Tibial nerve (tissue), 4 donors: ENCODE results near the gene SMG6. TPM values are rescaled to one million over a fixed set of nuclear protein-coding genes. Genes with fewer than 3 reads are reported as not detected.

Experiments
- DNase-seq, 2 donors: peaks; one replicate each; pipeline ENCODE4 v3.0.0-alpha.2; 2019; ENCODE audit warnings: low spot score in 2 of 2
- H3K27ac ChIP-seq, 4 donors: fragments of 200-600 bp; sonication (generic) in 3 of 4; one replicate each; pipeline ENCODE4 v1.5.1; 2017 to 2019; ENCODE audit warnings: mild to moderate bottlenecking in 1 of 4
- H3K27me3 ChIP-seq, 2 donors: fragments of 200-600 bp; sonication (generic) in 1 of 2; one replicate each; pipeline versions ENCODE4 v1.5.1 to v1.6.0; 2017 to 2019
- H3K36me3 ChIP-seq, 3 donors: fragments of 200-600 bp; sonication (generic); one replicate each; pipeline ENCODE4 v1.5.1; 2018 to 2019
- H3K4me1 ChIP-seq, 4 donors: fragments of 200-600 bp; sonication (generic) in 3 of 4; one replicate each; pipeline ENCODE4 v1.5.1; 2017 to 2019
- H3K4me3 ChIP-seq, 4 donors: fragments of 200-600 bp; sonication (generic) in 3 of 4; one replicate each; pipeline ENCODE4 v1.5.1; 2017 to 2019; ENCODE audit warnings: mild to moderate bottlenecking in 1 of 4, moderate library complexity in 1 of 4
- H3K9me3 ChIP-seq, 4 donors: fragments of 200-600 bp; sonication (generic) in 3 of 4; one replicate each; pipeline ENCODE4 v1.5.1; 2017 to 2019
- EP300 ChIP-seq, 2 donors: sonication (generic); formaldehyde crosslinking; IDR thresholded peaks; one replicate each; pipeline ENCODE4 v1.6.1; 2017; ENCODE audit warnings: antibody characterized with exemption in 2 of 2, mild to moderate bottlenecking in 1 of 2
- POLR2A ChIP-seq, 2 donors: fragments of 450-650 bp; IDR thresholded peaks; one replicate each; pipeline ENCODE4 v1.6.1; 2017; ENCODE audit warnings: antibody characterized with exemption in 2 of 2, mild to moderate bottlenecking in 2 of 2, moderate library complexity in 2 of 2
- WGBS, 2 donors: methylation state at CpG; one replicate each; pipeline ENCODE4 v1.1.5; 2018; 5-methylcytosine and 5-hydroxymethylcytosine counted together
- total RNA-seq, 4 donors: library from RNA; depleted of rRNA; stranded (reverse); fragments of >200 nt; gene quantifications; one replicate each; pipeline ENCODE4 v1.1.0, GENCODE V29; 2016
- TF ChIP-seq, protein P1 (sequence below), 5 experiments: fragments of 200-600 bp in 3 of 5; fragments of 450-650 bp in 2 of 5; sonication (generic) in 3 of 5; IDR thresholded peaks; one replicate each; pipeline ENCODE4 v1.5.1; 2016 to 2019; ENCODE audit warnings: antibody characterized with exemption in 5 of 5, mild to moderate bottlenecking in 3 of 5, moderate library complexity in 2 of 5

SMG6 gene
- total RNA-seq, 4 donors from 2014 or later = 29.5 to 86.5 (median 40.1) TPM

DNA sequence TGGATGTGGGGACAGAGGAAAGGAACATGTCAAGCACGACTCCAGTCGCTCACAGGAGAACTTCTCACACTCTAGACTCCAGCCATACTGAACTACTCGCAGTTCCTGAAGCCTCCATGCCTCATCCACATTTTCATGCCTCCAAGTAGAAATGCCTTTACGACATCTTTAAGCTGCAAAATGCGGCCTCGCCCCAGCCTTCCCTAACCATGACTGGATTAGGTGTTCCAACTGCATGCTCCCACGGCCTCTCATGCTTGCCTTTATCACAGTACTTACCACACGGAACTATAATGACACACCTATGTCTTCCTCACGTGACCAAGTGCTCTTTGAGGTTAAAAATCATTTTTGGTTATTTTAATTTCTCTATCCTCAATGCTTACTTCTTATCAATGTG is 23.9 kb downstream of the SMG6 start:
- Histone ChIP-seq H3K36me3 (peaks cover 0 to 89% (median 8%) of the 10 kb centered on the region in 3 donors), H3K27ac (no peak overlapping the region), H3K4me3 (no peak overlapping the region), H3K27me3 (no peaks in the 10 kb centered on the region), H3K4me1 (peaks cover 0 to 3% (median 0%) of the 10 kb centered on the region in 4 donors), H3K9me3 (no peaks in the 10 kb centered on the region)
- TF ChIP-seq, protein P1, sequence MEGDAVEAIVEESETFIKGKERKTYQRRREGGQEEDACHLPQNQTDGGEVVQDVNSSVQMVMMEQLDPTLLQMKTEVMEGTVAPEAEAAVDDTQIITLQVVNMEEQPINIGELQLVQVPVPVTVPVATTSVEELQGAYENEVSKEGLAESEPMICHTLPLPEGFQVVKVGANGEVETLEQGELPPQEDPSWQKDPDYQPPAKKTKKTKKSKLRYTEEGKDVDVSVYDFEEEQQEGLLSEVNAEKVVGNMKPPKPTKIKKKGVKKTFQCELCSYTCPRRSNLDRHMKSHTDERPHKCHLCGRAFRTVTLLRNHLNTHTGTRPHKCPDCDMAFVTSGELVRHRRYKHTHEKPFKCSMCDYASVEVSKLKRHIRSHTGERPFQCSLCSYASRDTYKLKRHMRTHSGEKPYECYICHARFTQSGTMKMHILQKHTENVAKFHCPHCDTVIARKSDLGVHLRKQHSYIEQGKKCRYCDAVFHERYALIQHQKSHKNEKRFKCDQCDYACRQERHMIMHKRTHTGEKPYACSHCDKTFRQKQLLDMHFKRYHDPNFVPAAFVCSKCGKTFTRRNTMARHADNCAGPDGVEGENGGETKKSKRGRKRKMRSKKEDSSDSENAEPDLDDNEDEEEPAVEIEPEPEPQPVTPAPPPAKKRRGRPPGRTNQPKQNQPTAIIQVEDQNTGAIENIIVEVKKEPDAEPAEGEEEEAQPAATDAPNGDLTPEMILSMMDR (IDR thresholded peaks at IDR 0.05) = no peak
- TF ChIP-seq EP300 (IDR thresholded peaks at IDR 0.05) (no peak), POLR2A (IDR thresholded peaks at IDR 0.05) (no peak)
- DNase-seq = no peak
- WGBS, 2 donors = 91 to 93% methylated on average over 9 of the region's 9 CpGs

DNA sequence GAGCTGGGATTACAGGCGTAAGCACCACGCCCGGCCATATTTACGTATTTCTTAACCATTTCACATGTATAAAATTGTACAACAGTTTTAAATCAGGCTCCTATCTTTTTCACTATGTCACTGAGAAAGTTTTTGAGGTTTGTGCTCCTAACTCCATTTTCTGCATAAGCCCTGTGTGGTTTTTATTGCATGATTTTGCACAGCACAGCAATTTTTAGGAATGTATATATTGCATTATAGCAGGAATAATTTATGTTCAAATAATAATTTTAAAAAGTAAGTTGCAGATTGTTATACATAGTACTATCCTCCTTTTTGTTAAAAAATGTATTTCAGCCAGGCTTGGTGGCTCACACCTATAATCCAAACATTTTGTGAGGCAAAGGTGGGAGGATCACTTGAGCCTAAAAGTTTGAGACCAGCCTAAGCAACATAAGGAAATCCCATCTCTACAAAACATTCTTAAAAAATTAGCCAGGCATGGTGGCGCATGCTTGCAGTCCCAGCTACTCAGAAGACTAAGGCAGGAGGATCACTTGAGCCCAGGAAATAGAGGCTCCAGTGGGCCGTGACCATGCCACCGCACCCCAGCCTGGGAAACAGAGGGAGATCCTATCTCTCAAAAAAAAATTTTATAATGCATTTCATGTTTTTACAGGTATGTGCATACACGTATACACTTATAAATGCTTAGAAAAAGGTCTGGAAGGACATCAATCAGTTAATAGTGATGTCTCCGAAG is 26.0 kb downstream of the SMG6 start:
- H3K27me3 ChIP-seq = no peaks in the 10 kb centered on the region
- TF ChIP-seq POLR2A (IDR thresholded peaks at IDR 0.05) (no peak), EP300 (IDR thresholded peaks at IDR 0.05) (no peak)
- TF ChIP-seq, protein P1 (IDR thresholded peaks at IDR 0.05) = no peak
- no peaks in the 10 kb centered on the region for H3K9me3 ChIP-seq
- peaks cover 0 to 91% (median 8%) of the 10 kb centered on the region in 3 donors for H3K36me3 ChIP-seq
- WGBS, 2 donors = 91 to 93% methylated on average over 9 of the region's 9 CpGs
- H3K27ac ChIP-seq = no peak overlapping the region
- no peak for DNase-seq
- peaks cover 0 to 3% (median 0%) of the 10 kb centered on the region in 4 donors for H3K4me1 ChIP-seq
- H3K4me3 ChIP-seq = no peak overlapping the region

DNA sequence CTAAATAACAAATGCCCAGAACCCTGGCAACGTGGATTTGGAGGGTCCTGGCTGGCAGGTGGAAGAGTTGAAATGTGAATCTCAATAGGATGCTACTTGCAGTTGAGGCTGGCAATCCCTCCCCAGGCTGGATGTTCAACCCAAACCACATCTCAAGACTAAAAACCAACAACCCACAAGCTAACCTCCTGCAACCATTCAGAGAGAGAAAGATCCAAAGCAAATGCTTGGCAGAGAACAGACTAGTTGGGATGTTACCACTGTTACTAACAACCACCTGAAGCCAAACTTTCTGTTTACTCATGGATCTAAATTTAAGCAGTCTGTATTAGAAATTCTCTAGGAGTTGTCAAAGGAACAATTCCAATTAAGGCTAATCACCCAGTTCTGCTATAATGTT is 27.9 kb downstream of the SMG6 start:
- H3K4me3 ChIP-seq = no peak overlapping the region
- no peaks in the 10 kb centered on the region for H3K9me3 ChIP-seq
- H3K27me3 ChIP-seq = no peaks in the 10 kb centered on the region
- H3K36me3 ChIP-seq = peaks cover 0 to 75% (median 0%) of the 10 kb centered on the region in 3 donors
- H3K4me1 ChIP-seq = no peaks in the 10 kb centered on the region
- no peak for DNase-seq
- TF ChIP-seq EP300 (IDR thresholded peaks at IDR 0.05) (no peak), POLR2A (IDR thresholded peaks at IDR 0.05) (no peak)
- TF ChIP-seq, protein P1 (IDR thresholded peaks at IDR 0.05) = no peak
- WGBS, 2 donors = 71 to 86% methylated on average over 1 of the region's 1 CpG
- no peak overlapping the region for H3K27ac ChIP-seq

DNA sequence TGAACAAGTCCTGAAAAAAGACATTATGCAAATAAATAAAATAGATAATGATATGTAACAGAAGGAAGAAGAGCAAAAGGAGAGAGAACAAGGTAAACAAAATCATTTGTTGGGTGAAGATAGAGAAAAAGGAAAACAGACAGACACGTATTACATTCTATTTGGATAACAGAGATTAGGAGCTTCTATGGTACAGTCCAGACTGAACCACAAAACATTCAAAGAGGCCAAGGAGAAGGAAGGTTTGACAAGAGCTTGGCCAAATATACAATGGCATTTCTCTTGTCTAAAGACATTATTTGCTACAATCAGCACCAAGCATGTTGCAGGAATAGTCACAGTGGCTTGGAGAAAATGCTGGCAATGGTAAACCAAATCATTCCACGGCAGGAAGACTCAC is 29.2 kb downstream of the SMG6 start:
- 61 to 89% methylated on average over 2 of the region's 2 CpGs for WGBS, 2 donors
- H3K4me1 ChIP-seq = no peaks in the 10 kb centered on the region
- H3K4me3 ChIP-seq = no peak overlapping the region
- peaks cover 0 to 67% (median 0%) of the 10 kb centered on the region in 3 donors for H3K36me3 ChIP-seq
- DNase-seq = no peak
- no peaks in the 10 kb centered on the region for H3K9me3 ChIP-seq
- no peaks in the 10 kb centered on the region for H3K27me3 ChIP-seq
- TF ChIP-seq EP300 (IDR thresholded peaks at IDR 0.05) = no peak
- TF ChIP-seq, protein P1 (IDR thresholded peaks at IDR 0.05) = no peak
- no peak for TF ChIP-seq POLR2A (IDR thresholded peaks at IDR 0.05)
- no peak overlapping the region for H3K27ac ChIP-seq

DNA sequence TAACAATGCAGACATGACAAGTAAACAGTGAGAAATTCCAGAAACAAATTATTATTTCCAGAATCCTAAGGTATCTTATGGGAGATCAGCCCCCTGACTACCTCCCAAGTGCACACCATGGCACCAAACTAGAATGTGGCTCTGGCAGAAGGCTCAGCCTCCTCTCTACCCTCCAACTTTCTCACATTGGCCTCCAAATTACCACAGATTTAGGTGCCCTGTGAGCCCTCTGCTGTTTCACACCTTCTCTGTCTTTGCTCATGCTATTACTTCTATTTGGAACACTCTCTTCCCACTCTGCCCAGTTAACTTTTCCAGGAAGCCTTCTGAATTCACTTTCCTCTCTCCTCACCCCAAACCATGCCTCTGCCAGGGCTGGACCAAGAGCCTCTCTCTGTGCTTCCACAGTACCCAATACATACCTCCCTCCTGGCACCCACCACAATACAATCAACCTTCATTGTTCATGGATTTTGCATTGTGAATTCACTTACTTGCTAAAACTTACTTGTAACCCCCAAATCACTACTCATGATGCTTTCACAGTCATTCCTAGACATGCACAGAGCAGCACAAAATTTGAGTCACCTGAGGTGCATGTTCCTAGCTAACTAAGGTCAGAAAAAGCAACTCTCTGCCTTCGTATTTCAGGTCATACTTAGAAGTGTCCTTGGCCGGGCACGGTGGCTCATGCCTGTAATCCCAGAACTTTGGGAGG is 31.4 kb downstream of the SMG6 start:
- H3K36me3 ChIP-seq = peaks cover 0 to 58% (median 0%) of the 10 kb centered on the region in 3 donors
- no peak overlapping the region for H3K27ac ChIP-seq
- H3K27me3 ChIP-seq = no peaks in the 10 kb centered on the region
- no peaks in the 10 kb centered on the region for H3K9me3 ChIP-seq
- TF ChIP-seq, protein P1 (IDR thresholded peaks at IDR 0.05) = no peak
- TF ChIP-seq EP300 (IDR thresholded peaks at IDR 0.05) (no peak), POLR2A (IDR thresholded peaks at IDR 0.05) (no peak)
- no peak for DNase-seq
- 94 to 100% methylated on average over 3 of the region's 3 CpGs for WGBS, 2 donors
- no peak overlapping the region for H3K4me3 ChIP-seq
- H3K4me1 ChIP-seq = no peaks in the 10 kb centered on the region
